Heart right ventricle (tissue), 16 donors: ENCODE data around the gene CRYAA. TPM values are rescaled to one million over a fixed set of nuclear protein-coding genes. Genes with fewer than 3 reads are reported as not detected.

Source experiments
- ATAC-seq, 8 donors: fragments of 200-7000 bp; cut with Tn5 transposase; one replicate each; pipeline ENCODE4 v1.9.1; 2020; ENCODE audit warnings: mild to moderate bottlenecking in 8 of 8, moderate library complexity in 8 of 8, moderate number of reproducible peaks in 1 of 8
- DNase-seq, 2 donors: peaks; one replicate each; pipeline ENCODE4 v3.0.0-alpha.2; 2020
- H3K27ac ChIP-seq, 10 donors: fragments of 200-600 bp; sonication (generic) in 2 of 10; one replicate each; pipeline versions ENCODE4 v1.5.0 to v1.8.0; 2020 to 2022; ENCODE audit warnings: mild to moderate bottlenecking in 3 of 10
- H3K27me3 ChIP-seq, 7 donors: fragments of 200-600 bp; one replicate each; pipeline ENCODE4 v1.8.0; 2021 to 2022; ENCODE audit warnings: mild to moderate bottlenecking in 2 of 7
- H3K36me3 ChIP-seq, 9 donors: fragments of 200-600 bp; sonication (generic) in 1 of 9; one replicate each; pipeline versions ENCODE4 v1.5.0 to v1.8.0; 2020 to 2022; ENCODE audit warnings: mild to moderate bottlenecking in 2 of 9
- H3K4me1 ChIP-seq, 9 donors: fragments of 200-600 bp; sonication (generic) in 1 of 9; one replicate each; pipeline versions ENCODE4 v1.5.0 to v1.8.0; 2020 to 2022; ENCODE audit warnings: mild to moderate bottlenecking in 4 of 9
- H3K4me3 ChIP-seq, 10 donors: fragments of 200-600 bp; sonication (generic) in 2 of 10; one replicate each; pipeline versions ENCODE4 v1.5.0 to v1.8.0; 2020 to 2022; ENCODE audit warnings: mild to moderate bottlenecking in 7 of 10, moderate library complexity in 2 of 10
- H3K9me3 ChIP-seq, 11 donors: fragments of 200-600 bp in 10 of 11; sonication (generic) in 2 of 11; one replicate each; pipeline versions ENCODE4 v1.5.0 to v1.8.0; 2013 to 2022; ENCODE audit warnings: mild to moderate bottlenecking in 2 of 11, control low read depth in 1 of 11, moderate library complexity in 1 of 11
- CTCF ChIP-seq, 9 donors: fragments of 200-600 bp; sonication (generic) in 2 of 9; IDR thresholded peaks; one replicate each; pipeline versions ENCODE4 v1.5.0 to v1.8.0; 2021 to 2022; ENCODE audit warnings: antibody characterized with exemption in 9 of 9, mild to moderate bottlenecking in 5 of 9, moderate library complexity in 1 of 9
- WGBS, 2 donors: extraction: QIAGEN DNeasy Blood & Tissue Kit; methylation state at CpG; one replicate each; pipeline ENCODE4 v1.1.7; 2013; ENCODE audit warnings: inconsistent platforms in 1 of 2; 5-methylcytosine and 5-hydroxymethylcytosine counted together
- intact Hi-C, 10 donors: fragments of 100-400 bp; cut with DNase I; formaldehyde crosslinking; loops; one replicate each; pipeline versions ENCODE4 v1.11.1 to v1.14.2; 2022
- polyA plus RNA-seq, 2 donors: library from polyadenylated mRNA; stranded (reverse); fragments of 200-250 nt; gene quantifications; one replicate each; pipeline ENCODE4 v1.2.3, GENCODE V29; 2013
- total RNA-seq, 10 donors: library from RNA; stranded (reverse); fragmentation: NEBNext Ultra II Directional in 3 of 10; extraction: Animal tissue kit (Norgen Biotek cat#: 25700) in 3 of 10; gene quantifications; one replicate each; pipeline versions ENCODE4 v1.2.1 to v1.2.4, GENCODE V29; 2021 to 2023
- donor health status: Arrhythmogenic right ventricular cardiomyopathy.
- donor health status: ischemic (EF 13 %, LVEDD 7.1; RV severe dilation, severe dysfunction).
- donor health status: healthy with polysubstance abuse.
- donor health status: DM: no; HTN: yes; CAD: no.
- donor health status: DM: no; HTN: no; CAD: no.
- donor health status: ischemic (EF 25% LVEDD 6.9; RV normal size, moderate dysfunction).
- donor health status: ischemic (EF 25% LVEDD 5.7; RV mildly dilated, moderate dysfunction).
- donor health status: healthy.
- donor health status: DM: yes; HTN: yes; CAD: no.
- donor health status: Ischemic cardiomyopathy.
- donor health status: ischemic (EF 35%, LVEDD 5.7; RV mildly dilated, moderate dysfunction).
- donor health status: nonischemic (EF 11% LVEDD 7.7; RV severe dilation, severe dysfunction).
- donor health status: DM: yes; HTN: yes; CAD: no.
- donor health status: PGD.
- donor health status: ischemic (EF 29% LVEDD 5.4; RV normal size, mild dysfunction).
- donor health status: nonischemic (EF 23%, LVEDD 6.1; RV moderate dilation, normal function).

Gene CRYAA
- total and polyA plus RNA-seq, 12 donors, result not detected

- intact Hi-C loops, result no loop called here
- ATAC-seq (no peak), DNase-seq (no peak)
- Histone ChIP-seq H3K9me3 (peaks cover 0 to 36% (median 22%) of the 10 kb centered on the region in 11 donors), H3K36me3 (no peaks in the 10 kb centered on the region), H3K27ac (no peak overlapping the region), H3K27me3 (peaks cover 0 to 7% (median 0%) of the 10 kb centered on the region in 7 donors), H3K4me3 (no peak overlapping the region), H3K4me1 (no peaks in the 10 kb centered on the region)
- TF ChIP-seq CTCF (IDR thresholded peaks at IDR 0.05), result no peak
- WGBS, 2 donors, result 92 to 94% methylated on average over 7 of the region's 7 CpGs
Measured at GRCh38 chr21:43204638-43205037, 35.8 kb downstream of the CRYAA start.

GRCh38 chr21:43206231-43207042 lies 37.6 kb downstream of the CRYAA start:
- no peak overlapping the region for H3K4me3 ChIP-seq
- H3K36me3 ChIP-seq, result no peaks in the 10 kb centered on the region
- H3K9me3 ChIP-seq, result peaks cover 0 to 18% (median 13%) of the 10 kb centered on the region in 11 donors
- ATAC-seq, result no peak
- intact Hi-C loops, result no loop called here
- peaks cover 0 to 6% (median 2%) of the 10 kb centered on the region in 9 donors for H3K4me1 ChIP-seq
- TF ChIP-seq CTCF (IDR thresholded peaks at IDR 0.05), result no peak
- DNase-seq, result no peak
- H3K27me3 ChIP-seq, result peaks cover 0 to 7% (median 4%) of the 10 kb centered on the region in 7 donors
- WGBS, 2 donors, result 83 to 88% methylated on average over 18 of the region's 18 CpGs
- no peak overlapping the region for H3K27ac ChIP-seq

- intact Hi-C loops, result no loop called here
- WGBS, 2 donors, result 90 to 93% methylated on average over 5 to 6 of the region's 6 CpGs
- no peak overlapping the region for H3K27ac ChIP-seq
- DNase-seq (no peak), ATAC-seq (no peak)
- H3K36me3 ChIP-seq, result no peaks in the 10 kb centered on the region
- H3K9me3 ChIP-seq, result peaks cover 0 to 13% (median 7%) of the 10 kb centered on the region in 11 donors
- peaks cover 0 to 7% (median 4%) of the 10 kb centered on the region in 7 donors for H3K27me3 ChIP-seq
- peaks cover 0 to 9% (median 2%) of the 10 kb centered on the region in 9 donors for H3K4me1 ChIP-seq
- H3K4me3 ChIP-seq, result no peak overlapping the region
- TF ChIP-seq CTCF (IDR thresholded peaks at IDR 0.05), result no peak
Measured at GRCh38 chr21:43207043-43207315, 38.2 kb downstream of the CRYAA start.

GRCh38 chr21:43207868-43208267 lies 39.1 kb downstream of the CRYAA start:
- no peak overlapping the region for H3K27ac ChIP-seq
- intact Hi-C loops, result no loop called here
- DNase-seq (no peak), ATAC-seq (no peak)
- H3K4me3 ChIP-seq, result no peak overlapping the region
- H3K4me1 ChIP-seq, result peaks cover 0 to 9% (median 2%) of the 10 kb centered on the region in 9 donors
- WGBS, 2 donors, result 93 to 95% methylated on average over 6 of the region's 6 CpGs
- no peaks in the 10 kb centered on the region for H3K36me3 ChIP-seq
- no peak for TF ChIP-seq CTCF (IDR thresholded peaks at IDR 0.05)
- peaks cover 0 to 4% (median 0%) of the 10 kb centered on the region in 11 donors for H3K9me3 ChIP-seq
- peaks cover 0 to 7% (median 4%) of the 10 kb centered on the region in 7 donors for H3K27me3 ChIP-seq
